ENCODE measurements around the gene DEPP1. TPM values are rescaled to one million over a fixed set of nuclear protein-coding genes. Genes with fewer than 3 reads are reported as not detected.

DEPP1 gene
- total RNA-seq, 2 experiments from 2014 or later: 0.12 to 0.49 TPM

- Mint-ChIP-seq H3K4me1 (peaks cover 5% of the 10 kb centered on the region), H3K27me3 (no peaks in the 10 kb centered on the region), H3K36me3 (no peaks in the 10 kb centered on the region), H3K4me3 (no peak overlapping the region), H3K27ac (no peak overlapping the region), H3K9me3 (no peaks in the 10 kb centered on the region)
- no peak for DNase-seq
These were observed 47.5 kb downstream of the DEPP1 start for GRCh38 chr10:44930904-44931620.

GRCh38 chr10:44929356-44930255, 49.0 kb downstream of the DEPP1 start:
- Mint-ChIP-seq H3K27me3 (no peaks in the 10 kb centered on the region), H3K4me3 (no peak overlapping the region), H3K4me1 (no peaks in the 10 kb centered on the region), H3K9me3 (no peaks in the 10 kb centered on the region), H3K36me3 (no peaks in the 10 kb centered on the region), H3K27ac (no peak overlapping the region)
- DNase-seq: no peak

- no peak overlapping the region for H3K27ac Mint-ChIP-seq
- H3K9me3 Mint-ChIP-seq: no peaks in the 10 kb centered on the region
- no peaks in the 10 kb centered on the region for H3K27me3 Mint-ChIP-seq
- no peak overlapping the region for H3K4me3 Mint-ChIP-seq
- no peak for DNase-seq
- no peaks in the 10 kb centered on the region for H3K36me3 Mint-ChIP-seq
- H3K4me1 Mint-ChIP-seq: no peaks in the 10 kb centered on the region
These were observed 50.1 kb downstream of the DEPP1 start for GRCh38 chr10:44928462-44928861.

GRCh38 chr10:44927352-44927751, 51.3 kb downstream of the DEPP1 start:
- no peaks in the 10 kb centered on the region for H3K4me1 Mint-ChIP-seq

GRCh38 chr10:44926751-44927351, 51.8 kb downstream of the DEPP1 start:
- no peak overlapping the region for H3K27ac Mint-ChIP-seq
- no peaks in the 10 kb centered on the region for H3K9me3 Mint-ChIP-seq
- no peak overlapping the region for H3K4me3 Mint-ChIP-seq
- no peak for DNase-seq
- no peaks in the 10 kb centered on the region for H3K36me3 Mint-ChIP-seq
- no peaks in the 10 kb centered on the region for H3K27me3 Mint-ChIP-seq
- H3K4me1 Mint-ChIP-seq: no peaks in the 10 kb centered on the region

More at GRCh38 chr10:44927352-44927751, 51.3 kb downstream of the DEPP1 start:
- H3K36me3 Mint-ChIP-seq: no peaks in the 10 kb centered on the region
- H3K9me3 Mint-ChIP-seq: no peaks in the 10 kb centered on the region
- H3K4me3 Mint-ChIP-seq: no peak overlapping the region
- H3K27ac Mint-ChIP-seq: no peak overlapping the region
- no peak for DNase-seq
- H3K27me3 Mint-ChIP-seq: no peaks in the 10 kb centered on the region

Other genes with a start within 250 kb of the DEPP1 start
- gene TMEM72, start 67.5 kb downstream of the DEPP1 start, total RNA-seq: not detected
- gene RASSF4, start 19.0 kb downstream of the DEPP1 start, total RNA-seq: 1 to 10 TPM; 5.6 to 6.2 TPM
- gene ZNF22, start 22.1 kb upstream of the DEPP1 start, total RNA-seq: 10 to 100 TPM; 45.6 to 47.6 TPM